Measurements from ENCODE around the gene LGR4. TPM values are rescaled to one million over a fixed set of nuclear protein-coding genes. Genes with fewer than 3 reads are reported as not detected.

Gene LGR4
- total RNA-seq, 1 experiment from 2014 or later, result 59.8 TPM

DNA sequence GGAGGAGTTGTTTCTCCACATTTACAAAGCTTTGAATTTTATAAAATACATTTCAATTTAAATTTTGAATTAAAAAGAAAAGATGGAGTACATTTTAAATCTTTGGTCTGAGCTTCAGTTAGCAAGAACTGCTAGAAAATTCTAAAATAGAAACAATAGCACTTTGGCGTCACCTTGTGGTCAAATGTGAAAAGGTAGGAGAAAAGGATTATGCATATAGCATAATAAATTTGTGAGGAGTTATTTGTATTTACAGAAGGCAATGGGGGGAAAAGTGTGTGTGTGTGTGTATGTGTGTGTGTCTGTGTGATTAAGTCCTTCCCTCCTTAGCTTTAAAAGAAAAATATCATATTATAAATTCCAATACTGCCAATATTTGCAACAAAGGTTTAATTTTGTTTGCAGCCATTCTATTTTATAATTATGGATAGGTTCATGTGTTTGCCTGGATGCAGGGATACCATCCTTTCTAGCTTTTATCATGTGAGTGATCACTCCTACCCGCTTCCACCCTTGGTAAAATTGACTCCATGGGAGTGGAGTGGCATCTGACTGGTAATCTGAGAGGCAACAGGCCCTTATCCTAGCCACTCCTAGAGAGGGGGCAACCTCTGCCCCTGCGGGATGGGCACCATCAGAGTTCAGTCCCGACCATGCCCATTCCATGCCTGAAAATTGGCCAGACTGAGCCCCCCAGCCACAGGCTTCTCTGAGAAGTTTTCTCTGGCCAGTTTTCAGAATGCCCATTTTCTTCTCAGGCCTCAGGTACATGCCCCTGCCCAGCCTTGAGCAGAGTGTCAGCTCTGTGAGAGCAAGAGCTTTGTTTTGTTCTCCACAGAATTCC, 13.6 kb upstream of the LGR4 start:
- peak; percentile 64 for DNase-seq (ENCODE audit: extremely low read depth, low read depth)

DNA sequence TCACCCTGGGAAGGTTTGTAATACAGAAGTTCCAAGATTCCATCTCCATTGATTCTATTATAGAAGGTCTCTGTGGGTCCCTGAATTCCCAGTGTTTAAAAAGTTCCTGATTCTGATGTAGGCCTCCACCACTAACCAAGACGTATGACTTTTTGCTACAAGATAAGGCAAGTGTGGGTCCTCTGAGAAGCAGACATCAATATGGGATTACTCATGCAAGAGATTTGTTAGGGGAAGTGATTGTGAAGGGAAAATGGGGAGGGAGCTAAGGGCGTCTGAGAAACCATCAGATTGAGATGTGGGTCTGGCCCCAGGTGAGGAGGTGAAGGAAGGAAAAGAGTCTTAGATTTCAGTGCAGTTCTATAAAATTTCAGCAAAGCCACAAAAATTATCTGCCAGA, 10.2 kb upstream of the LGR4 start:
- DNase-seq (ENCODE audit: extremely low read depth, low read depth), result no peak

DNA sequence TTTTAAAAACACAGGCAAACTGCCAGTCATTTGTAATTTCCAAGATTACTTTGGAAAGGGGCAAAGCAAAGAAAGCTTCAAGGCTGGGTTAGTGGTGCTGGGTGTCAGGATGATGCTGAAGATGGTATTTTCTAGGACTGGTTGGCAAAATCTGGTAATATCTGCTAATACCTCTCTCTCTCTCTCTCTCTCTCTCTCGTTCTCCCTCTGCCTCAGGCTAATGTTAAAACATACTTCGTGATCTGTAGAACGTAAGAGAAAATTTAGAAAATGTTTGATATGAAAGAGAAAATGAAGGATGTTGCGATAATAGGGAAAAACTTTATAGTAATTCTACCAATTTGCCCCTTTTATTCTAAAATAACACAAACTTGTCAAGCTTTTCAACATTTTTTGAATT, 9.4 kb upstream of the LGR4 start:
- no peak for DNase-seq (ENCODE audit: extremely low read depth, low read depth)

DNA sequence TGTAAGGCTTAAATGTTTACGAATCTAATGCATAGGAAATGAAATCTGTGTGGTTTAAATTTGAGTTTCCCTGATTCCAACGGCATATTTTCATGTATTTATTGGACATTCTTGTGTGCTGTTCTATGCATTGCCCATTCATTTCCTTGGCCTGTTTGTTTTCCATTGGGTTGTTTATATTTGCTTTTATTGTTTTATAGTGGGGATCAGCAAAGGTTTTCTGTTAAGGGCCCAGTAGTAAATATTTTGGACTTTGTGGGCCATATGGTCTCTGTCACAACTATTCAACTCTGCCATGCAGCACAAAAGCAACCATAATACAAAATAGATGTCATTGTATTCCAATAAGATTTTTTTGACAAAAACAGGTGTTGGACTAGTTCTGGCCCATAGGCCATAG, 5.2 kb upstream of the LGR4 start:
- no peak for DNase-seq (ENCODE audit: extremely low read depth, low read depth)

DNA sequence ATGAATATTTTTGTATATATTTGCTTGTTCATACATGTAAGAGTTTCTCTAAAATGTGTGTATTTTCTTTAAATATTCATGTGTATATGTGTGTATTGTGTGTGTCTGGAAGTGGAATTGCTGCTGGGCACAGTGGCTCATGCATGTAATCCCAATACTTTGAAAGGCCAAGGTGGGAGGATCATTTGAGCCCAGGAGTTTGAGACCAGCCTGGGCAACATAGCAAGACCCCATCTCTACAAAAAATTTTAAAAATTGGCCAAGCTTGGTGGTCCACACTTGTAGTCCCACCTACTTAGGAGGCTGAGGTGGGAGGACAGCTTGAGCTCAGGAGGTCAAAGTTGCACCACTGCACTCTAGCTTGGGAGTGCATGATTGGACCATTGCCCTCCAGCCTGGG, 4.7 kb upstream of the LGR4 start:
- DNase-seq (ENCODE audit: extremely low read depth, low read depth), result no peak

DNA sequence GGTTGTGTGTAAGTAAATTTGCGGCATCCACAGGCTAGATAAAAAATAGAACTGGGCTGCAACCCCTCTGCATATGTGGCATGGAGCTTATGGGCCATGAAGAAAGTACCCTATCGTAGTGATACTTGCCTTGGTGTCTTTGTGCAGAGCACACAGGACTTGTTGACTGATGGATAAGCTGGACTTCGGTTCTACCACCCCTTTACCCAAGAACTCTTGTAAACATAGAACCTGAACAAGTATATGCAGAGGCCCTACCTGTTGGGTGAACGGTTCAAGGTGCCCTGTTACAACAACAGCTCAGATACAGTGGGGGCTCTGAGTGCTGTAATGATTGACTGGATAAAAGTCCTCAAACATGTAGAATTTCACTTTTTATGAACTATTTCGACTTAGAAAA, 3.0 kb upstream of the LGR4 start:
- no peak for DNase-seq (ENCODE audit: extremely low read depth, low read depth)

DNA sequence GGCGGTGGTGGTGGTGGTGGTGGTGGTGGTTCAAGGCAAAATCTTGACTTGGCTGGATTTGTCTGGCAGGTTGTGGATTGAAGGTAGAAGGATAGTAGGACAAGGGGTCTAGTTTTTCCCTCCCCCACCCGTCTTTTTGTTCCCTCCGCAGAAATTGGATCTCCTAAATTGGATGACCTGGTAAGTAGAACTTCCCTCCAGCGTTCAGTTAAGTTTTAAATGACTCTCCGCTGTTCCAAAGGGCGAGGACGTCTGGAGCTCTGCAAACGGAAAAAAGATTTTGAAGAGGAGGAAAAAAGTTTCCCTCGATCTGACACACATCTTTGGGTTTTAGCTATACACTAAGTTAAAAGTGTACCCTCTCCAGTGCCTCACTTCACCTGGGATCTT, 422 bp upstream of the LGR4 start:
- DNase-seq (ENCODE audit: extremely low read depth, low read depth), result no peak

- DNase-seq (ENCODE audit: extremely low read depth, low read depth), result no peak
Measured at GRCh38 chr11:27471589-27472397, 797 bp downstream of the LGR4 start.

DNA sequence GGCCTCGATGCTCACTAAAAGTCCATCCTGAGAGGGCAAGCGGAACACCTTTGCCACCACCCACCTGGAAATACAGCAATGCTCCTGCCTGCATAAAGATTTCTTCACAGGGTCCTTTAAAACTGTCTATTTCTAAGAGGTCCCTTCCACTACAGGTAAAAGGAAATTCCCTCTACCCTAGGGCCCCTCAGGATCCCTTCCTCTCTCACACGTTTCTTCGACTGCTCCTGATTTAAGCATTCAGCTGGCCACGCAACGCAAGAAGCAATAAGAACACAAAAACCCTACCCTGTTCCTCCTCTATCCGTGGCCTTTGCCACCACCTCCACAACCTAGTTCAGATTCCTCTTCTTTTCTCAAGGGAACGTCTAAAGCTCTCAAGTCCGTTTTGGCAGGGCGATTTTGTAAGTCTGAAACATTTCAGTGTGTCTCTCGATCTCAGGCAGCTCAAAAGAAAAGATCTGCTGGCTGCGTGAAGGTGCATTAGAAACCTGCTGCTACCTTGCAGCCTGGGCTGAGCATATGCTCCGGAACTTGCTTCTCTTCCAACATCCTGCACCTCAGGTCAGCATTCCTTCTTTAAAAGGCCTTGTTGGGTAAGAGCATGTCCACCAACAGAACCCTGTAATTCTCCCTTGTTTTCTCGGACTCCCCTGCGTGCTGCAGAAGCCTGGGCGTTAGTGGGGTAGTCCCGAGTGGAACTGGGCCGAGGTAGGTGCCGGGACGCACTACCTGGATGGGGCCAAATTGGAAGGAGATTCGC, 1.6 kb downstream of the LGR4 start:
- no peak for DNase-seq (ENCODE audit: extremely low read depth, low read depth)

- no peak for DNase-seq (ENCODE audit: extremely low read depth, low read depth)
Measured at GRCh38 chr11:27470166-27470565, 2.4 kb downstream of the LGR4 start.

GRCh38 chr11:27468995-27469695, 3.4 kb downstream of the LGR4 start:
- no peak for DNase-seq (ENCODE audit: extremely low read depth, low read depth)

DNA sequence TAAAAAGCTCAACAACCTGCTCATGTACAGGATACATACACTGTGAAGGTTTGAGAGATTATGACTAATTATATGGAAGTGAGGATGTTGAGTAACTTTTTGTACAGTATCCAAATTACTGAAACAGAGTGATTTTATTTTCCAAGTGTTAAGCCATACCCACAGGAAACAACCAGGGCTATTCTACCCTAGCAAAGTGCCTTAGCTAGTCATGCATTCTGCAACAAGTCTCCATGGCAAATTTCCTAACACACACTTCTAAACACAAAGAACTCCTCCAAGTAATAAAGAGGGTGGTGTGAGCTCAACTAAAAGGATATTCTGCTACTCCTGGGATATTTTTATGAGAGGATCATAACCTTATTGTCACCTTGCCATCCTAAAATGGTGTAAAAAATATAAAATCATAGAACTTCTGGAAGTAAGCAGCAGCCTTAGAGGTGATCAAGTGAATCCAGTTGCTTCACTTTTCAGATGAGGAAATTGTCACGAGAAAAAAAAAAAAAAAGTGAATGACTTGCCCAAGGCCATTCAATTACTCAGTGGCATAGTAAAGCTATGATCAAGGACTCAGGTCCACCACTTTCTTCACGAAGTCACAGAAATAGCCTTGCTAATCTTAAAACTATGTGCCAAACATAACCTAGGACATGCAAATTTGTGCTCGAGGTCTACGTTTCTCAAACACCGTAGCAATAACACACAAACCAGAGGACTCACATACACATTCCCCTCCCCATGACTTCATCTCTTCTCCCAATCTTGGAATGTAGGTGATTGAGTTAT, 4.2 kb downstream of the LGR4 start:
- DNase-seq (ENCODE audit: extremely low read depth, low read depth), result no peak

GRCh38 chr11:27467181-27467913, 5.2 kb downstream of the LGR4 start:
- no peak for DNase-seq (ENCODE audit: extremely low read depth, low read depth)

DNA sequence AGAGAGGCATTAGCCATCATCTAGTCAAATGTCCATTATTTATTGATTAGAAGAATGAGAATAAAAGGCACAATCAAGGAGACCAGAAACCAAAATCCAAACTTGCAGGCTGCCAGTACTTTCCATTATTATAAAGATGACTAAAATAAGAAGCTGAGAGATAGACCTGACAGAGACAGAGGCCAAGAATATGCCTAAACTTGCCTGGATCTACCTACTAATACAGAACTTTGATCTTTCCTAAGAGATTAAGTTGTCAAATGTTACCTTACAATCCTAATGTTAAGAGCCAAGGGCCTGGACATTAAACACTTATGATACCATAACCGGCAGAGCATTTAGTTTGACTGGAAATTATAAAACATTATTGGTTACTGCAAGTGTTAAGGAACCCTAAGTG, 6.2 kb downstream of the LGR4 start:
- no peak for DNase-seq (ENCODE audit: extremely low read depth, low read depth)

DNA sequence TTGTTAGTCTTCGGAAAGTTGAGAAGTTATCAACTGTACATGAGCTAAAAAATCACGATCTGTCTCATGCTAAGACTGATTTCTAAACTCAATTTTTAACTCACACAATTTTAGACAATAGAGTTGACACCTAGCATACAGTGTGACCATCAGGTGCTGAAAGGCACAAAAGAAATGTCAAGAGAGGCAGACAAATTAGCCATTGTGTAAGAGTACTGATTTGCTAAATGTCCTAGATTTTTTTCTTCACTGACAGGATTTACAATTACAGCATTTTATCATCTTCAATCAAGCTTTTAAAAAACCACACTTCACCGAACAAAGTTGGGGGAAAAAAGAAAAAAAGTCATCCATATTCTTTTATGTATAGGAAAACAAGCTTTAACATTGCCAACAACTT, 7.0 kb downstream of the LGR4 start:
- DNase-seq (ENCODE audit: extremely low read depth, low read depth), result no peak

GRCh38 chr11:27464909-27465308, 7.7 kb downstream of the LGR4 start:
- DNase-seq (ENCODE audit: extremely low read depth, low read depth), result no peak

- DNase-seq (ENCODE audit: extremely low read depth, low read depth), result no peak
Measured at GRCh38 chr11:27464289-27464696, 8.3 kb downstream of the LGR4 start.

- no peak for DNase-seq (ENCODE audit: extremely low read depth, low read depth)
Measured at GRCh38 chr11:27462543-27462942, 10.0 kb downstream of the LGR4 start.

Data from NCI-H460 (cell line).